ENCODE data around the gene BASP1.

DNA sequence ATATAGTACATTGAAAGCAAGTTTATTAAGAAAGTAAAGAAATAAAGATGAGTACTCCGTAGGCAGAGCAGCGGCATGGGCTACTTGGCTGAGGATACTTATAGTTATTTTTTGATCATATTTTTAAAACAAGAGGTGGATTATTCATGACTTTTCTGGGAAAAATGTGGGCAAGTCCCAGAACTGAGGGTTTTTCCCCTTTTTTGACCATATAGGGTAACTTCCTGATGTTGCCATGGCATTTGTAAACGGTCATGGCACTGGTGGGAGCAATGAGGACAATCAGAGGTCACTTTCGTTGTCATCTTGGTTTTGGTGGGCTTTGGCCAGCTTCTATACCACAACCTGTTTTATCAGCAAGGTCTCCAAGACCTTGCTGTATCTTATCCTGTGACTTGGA is 5.2 kb upstream of the BASP1 start:
- TF ChIP-seq KLF9 (tag by site-specific recombination; IDR thresholded peaks at IDR 0.05; ENCODE audit: low read depth), result no peak
- TF ChIP-seq, protein P1, sequence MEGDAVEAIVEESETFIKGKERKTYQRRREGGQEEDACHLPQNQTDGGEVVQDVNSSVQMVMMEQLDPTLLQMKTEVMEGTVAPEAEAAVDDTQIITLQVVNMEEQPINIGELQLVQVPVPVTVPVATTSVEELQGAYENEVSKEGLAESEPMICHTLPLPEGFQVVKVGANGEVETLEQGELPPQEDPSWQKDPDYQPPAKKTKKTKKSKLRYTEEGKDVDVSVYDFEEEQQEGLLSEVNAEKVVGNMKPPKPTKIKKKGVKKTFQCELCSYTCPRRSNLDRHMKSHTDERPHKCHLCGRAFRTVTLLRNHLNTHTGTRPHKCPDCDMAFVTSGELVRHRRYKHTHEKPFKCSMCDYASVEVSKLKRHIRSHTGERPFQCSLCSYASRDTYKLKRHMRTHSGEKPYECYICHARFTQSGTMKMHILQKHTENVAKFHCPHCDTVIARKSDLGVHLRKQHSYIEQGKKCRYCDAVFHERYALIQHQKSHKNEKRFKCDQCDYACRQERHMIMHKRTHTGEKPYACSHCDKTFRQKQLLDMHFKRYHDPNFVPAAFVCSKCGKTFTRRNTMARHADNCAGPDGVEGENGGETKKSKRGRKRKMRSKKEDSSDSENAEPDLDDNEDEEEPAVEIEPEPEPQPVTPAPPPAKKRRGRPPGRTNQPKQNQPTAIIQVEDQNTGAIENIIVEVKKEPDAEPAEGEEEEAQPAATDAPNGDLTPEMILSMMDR (tag by site-specific recombination; IDR thresholded peaks at IDR 0.05), result no peak
- TF ChIP-seq, protein P2, sequence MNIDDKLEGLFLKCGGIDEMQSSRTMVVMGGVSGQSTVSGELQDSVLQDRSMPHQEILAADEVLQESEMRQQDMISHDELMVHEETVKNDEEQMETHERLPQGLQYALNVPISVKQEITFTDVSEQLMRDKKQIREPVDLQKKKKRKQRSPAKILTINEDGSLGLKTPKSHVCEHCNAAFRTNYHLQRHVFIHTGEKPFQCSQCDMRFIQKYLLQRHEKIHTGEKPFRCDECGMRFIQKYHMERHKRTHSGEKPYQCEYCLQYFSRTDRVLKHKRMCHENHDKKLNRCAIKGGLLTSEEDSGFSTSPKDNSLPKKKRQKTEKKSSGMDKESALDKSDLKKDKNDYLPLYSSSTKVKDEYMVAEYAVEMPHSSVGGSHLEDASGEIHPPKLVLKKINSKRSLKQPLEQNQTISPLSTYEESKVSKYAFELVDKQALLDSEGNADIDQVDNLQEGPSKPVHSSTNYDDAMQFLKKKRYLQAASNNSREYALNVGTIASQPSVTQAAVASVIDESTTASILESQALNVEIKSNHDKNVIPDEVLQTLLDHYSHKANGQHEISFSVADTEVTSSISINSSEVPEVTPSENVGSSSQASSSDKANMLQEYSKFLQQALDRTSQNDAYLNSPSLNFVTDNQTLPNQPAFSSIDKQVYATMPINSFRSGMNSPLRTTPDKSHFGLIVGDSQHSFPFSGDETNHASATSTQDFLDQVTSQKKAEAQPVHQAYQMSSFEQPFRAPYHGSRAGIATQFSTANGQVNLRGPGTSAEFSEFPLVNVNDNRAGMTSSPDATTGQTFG (tag by site-specific recombination; IDR thresholded peaks at IDR 0.05; ENCODE audit: borderline replicate concordance), result no peak
- TF ChIP-seq TCF7L2 (IDR thresholded peaks at IDR 0.05; ENCODE audit: borderline replicate concordance, low read depth, low read length), result no peak
- no peak for TF ChIP-seq OVOL3 (tag by site-specific recombination; IDR thresholded peaks at IDR 0.05)
- no peak for TF ChIP-seq ZNF558 (tag by site-specific recombination; IDR thresholded peaks at IDR 0.05)
- TF ChIP-seq ZNF394 (tag by site-specific recombination; IDR thresholded peaks at IDR 0.05; ENCODE audit: borderline replicate concordance), result no peak
- TF ChIP-seq ZNF140 (tag by site-specific recombination; IDR thresholded peaks at IDR 0.05), result no peak
- TF ChIP-seq ZNF664 (tag by site-specific recombination; IDR thresholded peaks at IDR 0.05), result no peak
- no peak for TF ChIP-seq ZEB2 (tag by site-specific recombination; IDR thresholded peaks at IDR 0.05)
- TF ChIP-seq, protein P3, sequence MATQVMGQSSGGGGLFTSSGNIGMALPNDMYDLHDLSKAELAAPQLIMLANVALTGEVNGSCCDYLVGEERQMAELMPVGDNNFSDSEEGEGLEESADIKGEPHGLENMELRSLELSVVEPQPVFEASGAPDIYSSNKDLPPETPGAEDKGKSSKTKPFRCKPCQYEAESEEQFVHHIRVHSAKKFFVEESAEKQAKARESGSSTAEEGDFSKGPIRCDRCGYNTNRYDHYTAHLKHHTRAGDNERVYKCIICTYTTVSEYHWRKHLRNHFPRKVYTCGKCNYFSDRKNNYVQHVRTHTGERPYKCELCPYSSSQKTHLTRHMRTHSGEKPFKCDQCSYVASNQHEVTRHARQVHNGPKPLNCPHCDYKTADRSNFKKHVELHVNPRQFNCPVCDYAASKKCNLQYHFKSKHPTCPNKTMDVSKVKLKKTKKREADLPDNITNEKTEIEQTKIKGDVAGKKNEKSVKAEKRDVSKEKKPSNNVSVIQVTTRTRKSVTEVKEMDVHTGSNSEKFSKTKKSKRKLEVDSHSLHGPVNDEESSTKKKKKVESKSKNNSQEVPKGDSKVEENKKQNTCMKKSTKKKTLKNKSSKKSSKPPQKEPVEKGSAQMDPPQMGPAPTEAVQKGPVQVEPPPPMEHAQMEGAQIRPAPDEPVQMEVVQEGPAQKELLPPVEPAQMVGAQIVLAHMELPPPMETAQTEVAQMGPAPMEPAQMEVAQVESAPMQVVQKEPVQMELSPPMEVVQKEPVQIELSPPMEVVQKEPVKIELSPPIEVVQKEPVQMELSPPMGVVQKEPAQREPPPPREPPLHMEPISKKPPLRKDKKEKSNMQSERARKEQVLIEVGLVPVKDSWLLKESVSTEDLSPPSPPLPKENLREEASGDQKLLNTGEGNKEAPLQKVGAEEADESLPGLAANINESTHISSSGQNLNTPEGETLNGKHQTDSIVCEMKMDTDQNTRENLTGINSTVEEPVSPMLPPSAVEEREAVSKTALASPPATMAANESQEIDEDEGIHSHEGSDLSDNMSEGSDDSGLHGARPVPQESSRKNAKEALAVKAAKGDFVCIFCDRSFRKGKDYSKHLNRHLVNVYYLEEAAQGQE (tag by site-specific recombination; IDR thresholded peaks at IDR 0.05), result no peak
- TF ChIP-seq ZNF747 (tag by site-specific recombination; IDR thresholded peaks at IDR 0.05), result no peak
- no peak for TF ChIP-seq ZNF792 (tag by site-specific recombination; IDR thresholded peaks at IDR 0.05)
- no peak for TF ChIP-seq ZNF785 (tag by site-specific recombination; IDR thresholded peaks at IDR 0.05)

Data from HEK293 (cell line).